ENCODE data around the gene SNORC. TPM values are rescaled to one million over a fixed set of nuclear protein-coding genes. Genes with fewer than 3 reads are reported as not detected.

SNORC gene
- total and polyA plus RNA-seq, 2 of the 4 experiments (the other 2 are of a cell fraction) = under 0.01 to 0.67 TPM

- ATAC-seq (ENCODE audit: low read depth) = no peak
- intact Hi-C loops (cut with micrococcal nuclease) = no loop called here
- H3K14ac ChIP-seq (replicated peaks; ENCODE audit: low read depth, low read length) = no peak overlapping the region
These were observed 41.7 kb downstream of the SNORC start for GRCh38 chr2:232911712-232912277.

More at GRCh38 chr2:232911712-232912277, 41.7 kb downstream of the SNORC start:
- no peak overlapping the region for H3K23ac ChIP-seq (ENCODE audit: low read depth, low read length)
- no peak overlapping the region for H2BK120ac ChIP-seq (ENCODE audit: low read depth, low read length)
- POLR2A ChIA-PET (ENCODE audit: unreplicated experiment) = no interaction called here
- H3K4me1 ChIP-seq (ENCODE audit: control insufficient read depth, insufficient read depth, low read length) = no peaks in the 10 kb centered on the region
- H2BK20ac ChIP-seq (ENCODE audit: low read depth, low read length) = no peak overlapping the region
- peaks cover 11% of the 10 kb centered on the region for H3K27me3 ChIP-seq (ENCODE audit: control insufficient read depth, insufficient read depth, low read length)
- no peak for DNase-seq
- H3K4me3 ChIP-seq (ENCODE audit: insufficient read depth, low read depth, low read length) = no peak overlapping the region
- no peaks in the 10 kb centered on the region for H3K9me3 ChIP-seq (ENCODE audit: control insufficient read depth, insufficient read depth, low read length)
- no peak overlapping the region for H4K91ac ChIP-seq (ENCODE audit: insufficient read depth, low read depth, low read length)
- dilution Hi-C loops (cut with HindIII; ENCODE audit: low sequenced_read_pairs, unreplicated experiment) (no loop called here), in situ Hi-C loops (cut with MboI; ENCODE audit: low sequenced_read_pairs) (no loop called here)
- no peak overlapping the region for H3K9ac ChIP-seq (ENCODE audit: low read depth, low read length)
- no peak overlapping the region for H3K18ac ChIP-seq (ENCODE audit: low read depth, low read length)
- no peak overlapping the region for H2BK5ac ChIP-seq (ENCODE audit: low read depth, low read length, poor library complexity, severe bottlenecking)
- no peak overlapping the region for H4K5ac ChIP-seq (ENCODE audit: low read depth, low read length)
- TF ChIP-seq MAFK (IDR thresholded peaks at IDR 0.05; ENCODE audit: low read depth, low read length) = no peak
- TF ChIP-seq RAD21 (IDR thresholded peaks at IDR 0.05; ENCODE audit: low read length) = no peak
- TF ChIP-seq BHLHE40 (IDR thresholded peaks at IDR 0.05; ENCODE audit: low read depth, low read length) = no peak
- no peak for TF ChIP-seq CTCF (conservative IDR thresholded peaks at IDR 0.05; ENCODE audit: low read depth, low read length)
- TF ChIP-seq SMC3 (IDR thresholded peaks at IDR 0.05; ENCODE audit: low read depth, low read length) = no peak
- no peak for TF ChIP-seq ELK1 (IDR thresholded peaks at IDR 0.05; ENCODE audit: borderline replicate concordance, low read depth, low read length)
- TF ChIP-seq NFE2L2 (IDR thresholded peaks at IDR 0.05; ENCODE audit: low read depth, low read length) = no peak
- TF ChIP-seq USF2 (IDR thresholded peaks at IDR 0.05; ENCODE audit: low read depth, low read length) = no peak
- no peak for TF ChIP-seq RCOR1 (IDR thresholded peaks at IDR 0.05; ENCODE audit: insufficient replicate concordance, low read length)
- no peak for TF ChIP-seq CEBPB (IDR thresholded peaks at IDR 0.05; ENCODE audit: low read depth, low read length)
- no peak for TF ChIP-seq RFX5 (IDR thresholded peaks at IDR 0.05; ENCODE audit: low read depth, low read length)
- TF ChIP-seq POLR2A (IDR thresholded peaks at IDR 0.05; ENCODE audit: low read depth, low read length) = no peak
- no peak for TF ChIP-seq CHD1 (IDR thresholded peaks at IDR 0.05; ENCODE audit: low read depth, low read length)
- H3K36me3 ChIP-seq (ENCODE audit: control insufficient read depth, insufficient read depth, low read length) = no peaks in the 10 kb centered on the region
- CTCF ChIA-PET = no interaction called here
- no peak overlapping the region for H2AFZ ChIP-seq (replicated peaks; ENCODE audit: low read length, poor library complexity)
- BruUV-seq (replicated peaks) = no TSS peak
- H3K27ac ChIP-seq (ENCODE audit: insufficient read depth, low read length) = no peak overlapping the region
- H3K4me2 ChIP-seq (ENCODE audit: low read depth, low read length) = no peak overlapping the region
- no CpG with 5 or more reads among the region's 1 CpG for WGBS, 2 experiments (ENCODE audit: extremely low coverage in 2 of 2, insufficient read length in 1 of 2)
- H3K56ac ChIP-seq (ENCODE audit: extremely low read depth, insufficient read depth, low read length) = no peak overlapping the region
- H4K8ac ChIP-seq (ENCODE audit: low read depth in 2 of 2, low read length in 2 of 2) = no peak overlapping the region
- no peaks in the 10 kb centered on the region for H4K20me1 ChIP-seq (ENCODE audit: insufficient read depth, low read length)
- H2AK9ac ChIP-seq (replicated peaks; ENCODE audit: low read depth, low read length, poor library complexity) = no peak overlapping the region
- H2AK5ac ChIP-seq (ENCODE audit: low read depth, low read length) = no peak overlapping the region
- no peaks in the 10 kb centered on the region for H3K9me1 ChIP-seq (ENCODE audit: insufficient read depth, low read length)
- H3K79me1 ChIP-seq (ENCODE audit: low read depth in 1 of 2, low read length in 2 of 2) = no peaks in the 10 kb centered on the region
- H3K4ac ChIP-seq (ENCODE audit: low read depth, low read length) = no peak overlapping the region
- H2BK15ac ChIP-seq (ENCODE audit: low read depth, low read length) = no peak overlapping the region
